GM13976 (cell line): Measurements from ENCODE around the gene TKTL2.

ENCODE experiments used
- DNase-seq: peaks from one replicate; pipeline ENCODE4 v3.0.0; 2012; ENCODE audit warnings: low spot score
- in situ Hi-C: fragments of 300-500 bp; cut with MboI; formaldehyde crosslinking; loops from one replicate; pipeline ENCODE4 v1.12.0; 2022; ENCODE audit warnings: low sequenced_read_pairs, mixed read lengths, inconsistent platforms; ENCODE audit not compliant: unreplicated experiment
- TF ChIP-seq, protein P1 (sequence below): IDR thresholded peaks from 2 replicates; pipeline ENCODE4 v1.5.1; 2012; ENCODE audit warnings: borderline replicate concordance, mild to moderate bottlenecking; ENCODE audit not compliant: insufficient read depth; ENCODE audit errors: extremely low read depth, missing control alignments, control extremely low read depth

TKTL2 gene, protein sequence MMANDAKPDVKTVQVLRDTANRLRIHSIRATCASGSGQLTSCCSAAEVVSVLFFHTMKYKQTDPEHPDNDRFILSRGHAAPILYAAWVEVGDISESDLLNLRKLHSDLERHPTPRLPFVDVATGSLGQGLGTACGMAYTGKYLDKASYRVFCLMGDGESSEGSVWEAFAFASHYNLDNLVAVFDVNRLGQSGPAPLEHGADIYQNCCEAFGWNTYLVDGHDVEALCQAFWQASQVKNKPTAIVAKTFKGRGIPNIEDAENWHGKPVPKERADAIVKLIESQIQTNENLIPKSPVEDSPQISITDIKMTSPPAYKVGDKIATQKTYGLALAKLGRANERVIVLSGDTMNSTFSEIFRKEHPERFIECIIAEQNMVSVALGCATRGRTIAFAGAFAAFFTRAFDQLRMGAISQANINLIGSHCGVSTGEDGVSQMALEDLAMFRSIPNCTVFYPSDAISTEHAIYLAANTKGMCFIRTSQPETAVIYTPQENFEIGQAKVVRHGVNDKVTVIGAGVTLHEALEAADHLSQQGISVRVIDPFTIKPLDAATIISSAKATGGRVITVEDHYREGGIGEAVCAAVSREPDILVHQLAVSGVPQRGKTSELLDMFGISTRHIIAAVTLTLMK

DNA sequence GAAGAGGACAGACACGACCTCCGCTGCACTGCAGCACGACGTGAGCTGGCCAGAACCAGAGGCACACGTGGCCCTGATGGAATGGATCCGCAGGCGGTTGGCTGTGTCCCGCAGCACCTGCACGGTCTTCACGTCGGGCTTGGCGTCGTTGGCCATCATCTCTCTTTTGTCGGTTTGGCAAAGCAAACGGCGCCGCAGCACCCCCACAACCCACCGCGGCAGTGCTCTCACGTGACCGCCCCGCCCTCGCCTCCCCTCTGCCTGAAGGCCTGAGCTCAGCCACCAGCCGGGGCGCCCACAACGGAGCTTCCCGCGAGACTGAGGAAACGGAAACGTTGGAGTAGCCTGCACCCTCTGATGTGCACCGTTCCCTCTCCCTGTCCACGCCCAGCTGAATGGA, at the start of gene TKTL2:
Gene TKTL2 (minus strand): TSS at position 179 of the 400 bp plus-strand sequence. CDS start 20 bp downstream, at position 159.
- DNase-seq = no peak
- in situ Hi-C loops = no loop called here
- TF ChIP-seq, protein P1, sequence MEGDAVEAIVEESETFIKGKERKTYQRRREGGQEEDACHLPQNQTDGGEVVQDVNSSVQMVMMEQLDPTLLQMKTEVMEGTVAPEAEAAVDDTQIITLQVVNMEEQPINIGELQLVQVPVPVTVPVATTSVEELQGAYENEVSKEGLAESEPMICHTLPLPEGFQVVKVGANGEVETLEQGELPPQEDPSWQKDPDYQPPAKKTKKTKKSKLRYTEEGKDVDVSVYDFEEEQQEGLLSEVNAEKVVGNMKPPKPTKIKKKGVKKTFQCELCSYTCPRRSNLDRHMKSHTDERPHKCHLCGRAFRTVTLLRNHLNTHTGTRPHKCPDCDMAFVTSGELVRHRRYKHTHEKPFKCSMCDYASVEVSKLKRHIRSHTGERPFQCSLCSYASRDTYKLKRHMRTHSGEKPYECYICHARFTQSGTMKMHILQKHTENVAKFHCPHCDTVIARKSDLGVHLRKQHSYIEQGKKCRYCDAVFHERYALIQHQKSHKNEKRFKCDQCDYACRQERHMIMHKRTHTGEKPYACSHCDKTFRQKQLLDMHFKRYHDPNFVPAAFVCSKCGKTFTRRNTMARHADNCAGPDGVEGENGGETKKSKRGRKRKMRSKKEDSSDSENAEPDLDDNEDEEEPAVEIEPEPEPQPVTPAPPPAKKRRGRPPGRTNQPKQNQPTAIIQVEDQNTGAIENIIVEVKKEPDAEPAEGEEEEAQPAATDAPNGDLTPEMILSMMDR = no peak

DNA sequence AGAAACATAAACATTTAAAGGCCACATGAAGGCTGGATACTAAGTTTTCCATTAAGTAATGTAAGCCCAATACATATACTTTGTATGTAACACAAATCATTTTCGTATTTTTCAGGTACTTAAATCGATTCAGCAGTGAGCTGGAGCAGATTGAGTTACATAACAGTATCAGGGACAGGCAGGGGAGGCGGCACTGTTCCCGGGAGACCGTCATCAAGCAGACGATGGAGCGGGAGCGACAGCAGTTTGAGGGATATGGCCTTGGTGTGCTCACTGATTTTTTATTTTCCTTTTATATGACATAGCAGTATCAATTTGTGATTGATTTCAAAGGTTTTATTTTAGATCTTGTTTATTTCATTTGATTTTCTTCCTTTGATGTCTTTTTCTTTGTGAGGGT, 41.6 kb upstream of the TKTL2 start:
- DNase-seq = no peak
- in situ Hi-C loops = loop anchor here (25.0 kb wide), 1 partner anchor 378 kb away; no protein-coding TSS in a partner anchor
- TF ChIP-seq, protein P1 = no peak

DNA sequence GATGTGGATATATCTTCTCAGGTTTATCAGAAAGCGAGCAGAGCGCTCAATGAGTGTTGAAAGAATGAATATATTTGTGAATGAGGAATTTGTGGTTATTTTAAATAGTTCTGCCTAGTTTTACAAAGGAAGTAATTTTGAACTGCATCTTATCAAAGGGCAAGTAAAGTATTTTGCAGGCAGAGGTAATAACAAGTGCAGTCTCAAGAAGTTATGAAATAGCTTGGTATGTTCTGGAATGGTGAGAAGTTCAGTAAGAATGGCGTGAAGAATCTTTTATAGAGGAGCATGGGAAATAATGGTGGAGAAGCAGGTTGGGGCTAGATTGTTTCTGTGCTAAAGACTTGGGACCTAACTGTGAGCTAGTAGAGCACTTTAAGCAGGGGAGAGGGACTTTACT, 31.8 kb upstream of the TKTL2 start:
- in situ Hi-C loops = loop anchor here (25.0 kb wide), 1 partner anchor 368 kb away; no protein-coding TSS in a partner anchor
- no peak for DNase-seq
- TF ChIP-seq, protein P1 = no peak

DNA sequence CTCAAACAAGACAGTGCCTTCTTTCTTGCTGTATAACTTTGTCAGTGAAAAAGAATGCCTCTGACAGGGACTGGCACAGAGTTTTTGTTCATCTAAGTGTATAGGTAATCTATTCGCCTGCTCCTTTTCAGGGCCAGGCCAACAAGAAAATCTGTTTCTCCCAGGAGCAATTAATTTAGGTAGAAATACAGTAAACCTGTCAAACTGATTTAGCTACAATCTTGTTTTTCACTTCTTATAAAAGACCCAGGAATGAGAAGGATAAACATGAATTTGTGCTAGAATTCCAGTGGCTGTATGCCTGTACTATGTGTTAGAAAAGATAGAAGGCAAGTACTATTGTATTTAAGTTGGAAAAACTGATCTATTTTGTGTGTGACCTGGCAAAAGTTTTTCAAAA, 27.0 kb upstream of the TKTL2 start:
- no peak for DNase-seq
- TF ChIP-seq, protein P1 = no peak
- in situ Hi-C loops = loop anchor here (25.0 kb wide), 1 partner anchor 363 kb away; no protein-coding TSS in a partner anchor

DNA sequence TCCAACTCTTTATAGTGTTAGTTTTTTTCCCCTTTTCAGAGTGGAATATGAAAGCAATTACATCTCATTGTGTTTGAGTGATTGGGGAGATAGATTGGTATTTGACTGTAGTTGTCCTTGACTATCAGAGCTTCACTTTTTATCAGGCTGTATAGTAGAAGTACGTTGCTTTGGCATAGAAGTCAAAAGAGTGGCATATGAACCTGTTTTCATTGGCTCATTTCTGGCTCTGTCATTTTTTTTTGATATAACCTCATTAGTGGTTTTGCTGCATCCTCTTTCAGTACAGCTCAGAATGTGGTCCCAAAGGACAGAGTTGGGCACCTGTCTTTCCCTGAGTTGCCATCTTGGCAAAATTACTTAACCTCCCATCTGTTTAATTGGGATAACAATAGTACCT, 22.3 kb upstream of the TKTL2 start:
- peak; percentile 47 for DNase-seq
- TF ChIP-seq, protein P1 = no peak
- in situ Hi-C loops = no loop called here

GRCh38 chr4:163494360-163495241, 21.0 kb upstream of the TKTL2 start, which contains the start of gene TMA16:
Gene TMA16, plus strand, starts transcription at chr4:163494690. Its CDS starts 112 bp downstream, at chr4:163494802.
- peak; percentile 87 for DNase-seq
- in situ Hi-C loops = no loop called here
- TF ChIP-seq, protein P1 = no peak
